GM23338 (cell line): Measurements from ENCODE around the gene ZNF474. TPM values are rescaled to one million over a fixed set of nuclear protein-coding genes. Genes with fewer than 3 reads are reported as not detected.

Experiments used
- ATAC-seq: fragments of 200-7000 bp; cut with Tn5 transposase; 3 replicates; pipeline ENCODE4 v1.9.1; 2020
- DNase-seq: peaks from one replicate; pipeline ENCODE4 v3.0.0-alpha.2; 2015; ENCODE audit warnings: low spot score
- H2AFZ ChIP-seq: fragments of 200-600 bp; sonication (generic); 2 replicates; pipeline ENCODE4 v1.8.0; 2016; ENCODE audit warnings: antibody characterized with exemption, mild to moderate bottlenecking, moderate library complexity
- H3F3A ChIP-seq: fragments of 200-600 bp; sonication (generic); replicated peaks from 2 replicates; pipeline ENCODE4 v1.8.0; 2017; ENCODE audit warnings: antibody characterized with exemption, mixed run types, low read depth
- H3K27ac ChIP-seq: fragments of 200-600 bp; sonication (generic); 2 replicates; pipeline ENCODE4 v1.6.1; 2016; ENCODE audit warnings: low read depth
- H3K27me3 ChIP-seq: fragments of 200-600 bp; sonication (generic); 2 replicates; pipeline ENCODE4 v1.8.0; 2016; ENCODE audit warnings: mild to moderate bottlenecking, mixed run types, moderate library complexity; ENCODE audit not compliant: insufficient read depth
- H3K36me3 ChIP-seq: fragments of 200-600 bp; sonication (generic); 2 replicates; pipeline ENCODE4 v1.8.0; 2016; ENCODE audit warnings: mild to moderate bottlenecking; ENCODE audit not compliant: insufficient read depth
- H3K4me1 ChIP-seq: fragments of 200-600 bp; sonication (generic); 2 replicates; pipeline ENCODE4 v1.8.0; 2016; ENCODE audit warnings: mild to moderate bottlenecking, moderate library complexity; ENCODE audit not compliant: insufficient read depth
- H3K4me2 ChIP-seq: fragments of 200-600 bp; sonication (generic); 2 replicates; pipeline ENCODE4 v1.7.1; 2017; ENCODE audit warnings: mixed run types
- H3K4me3 ChIP-seq: fragments of 200-600 bp; sonication (generic); 2 replicates; pipeline ENCODE4 v1.6.1; 2016; ENCODE audit warnings: mixed run types
- H3K79me2 ChIP-seq: fragments of 200-600 bp; sonication (generic); replicated peaks from 2 replicates; pipeline ENCODE4 v1.8.0; 2017; ENCODE audit warnings: mild to moderate bottlenecking; ENCODE audit not compliant: insufficient read depth
- H3K9me2 ChIP-seq: fragments of 200-600 bp; sonication (generic); 2 replicates; pipeline ENCODE4 v1.8.0; 2017; ENCODE audit not compliant: insufficient read depth
- H4K20me1 ChIP-seq: fragments of 200-600 bp; sonication (generic); replicated peaks from 2 replicates; pipeline ENCODE4 v1.8.0; 2017; ENCODE audit warnings: mild to moderate bottlenecking; ENCODE audit not compliant: insufficient read depth
- H3K27ac Mint-ChIP-seq: 2 replicates; pipeline ENCODE4 v1.8.0; 2020; ENCODE audit warnings: inconsistent platforms, mild to moderate bottlenecking, moderate library complexity, mixed read lengths
- H3K27me3 Mint-ChIP-seq: 3 replicates; pipeline ENCODE4 v1.8.0; 2022; ENCODE audit warnings: low read depth, mild to moderate bottlenecking, moderate library complexity, mixed read lengths, inconsistent platforms; ENCODE audit not compliant: insufficient read depth, poor library complexity
- H3K36me3 Mint-ChIP-seq: 3 replicates; pipeline ENCODE4 v1.8.0; 2021; ENCODE audit warnings: low read depth, mild to moderate bottlenecking, inconsistent platforms, moderate library complexity, mixed read lengths
- H3K4me1 Mint-ChIP-seq: 3 replicates; pipeline ENCODE4 v1.8.0; 2020; ENCODE audit warnings: mild to moderate bottlenecking, inconsistent platforms, mixed read lengths
- H3K4me3 Mint-ChIP-seq: 3 replicates; pipeline ENCODE4 v1.8.0; 2021; ENCODE audit warnings: moderate library complexity, mild to moderate bottlenecking, inconsistent platforms, mixed read lengths
- H3K9me3 Mint-ChIP-seq: 3 replicates; pipeline ENCODE4 v1.8.0; 2020; ENCODE audit warnings: moderate library complexity, mild to moderate bottlenecking, inconsistent platforms, mixed read lengths
- CREB1 ChIP-seq: fragments of 250-450 bp; sonication (Bioruptor Pico); IDR thresholded peaks from 2 replicates; pipeline ENCODE4 v1.5.0; 2020; ENCODE audit warnings: low read depth, mild to moderate bottlenecking, moderate library complexity
- CTCF ChIP-seq, 2 experiments: fragments of 200-600 bp in 1 of 2; sonication (generic) in 1 of 2; conservative IDR thresholded peaks; 2 replicates each; pipeline versions ENCODE4 v1.5.1 to v1.6.1; 2016 to 2017; ENCODE audit warnings: antibody characterized with exemption in 2 of 2, low read depth in 2 of 2, mild to moderate bottlenecking in 2 of 2, moderate library complexity in 1 of 2
- ETS1 ChIP-seq: IDR thresholded peaks from 2 replicates; pipeline ENCODE4 v1.6.1; 2016; ENCODE audit warnings: antibody characterized with exemption
- EZH2 ChIP-seq: fragments of 200-600 bp; sonication (generic); IDR thresholded peaks from one replicate; pipeline ENCODE4 v1.8.0; 2017; ENCODE audit warnings: antibody characterized with exemption, mild to moderate bottlenecking, low read depth; ENCODE audit not compliant: unreplicated experiment
- EZH2phosphoT487 ChIP-seq: fragments of 200-600 bp; sonication (generic); IDR thresholded peaks from one replicate; pipeline ENCODE4 v1.8.1; 2018; ENCODE audit warnings: antibody characterized with exemption; ENCODE audit not compliant: unreplicated experiment
- JUNB ChIP-seq: IDR thresholded peaks from one replicate; pipeline ENCODE4 v1.6.1; 2016; ENCODE audit warnings: antibody characterized with exemption; ENCODE audit not compliant: unreplicated experiment
- NANOG ChIP-seq: IDR thresholded peaks from 2 replicates; pipeline ENCODE4 v1.6.1; 2016; ENCODE audit warnings: antibody characterized with exemption, borderline replicate concordance
- POLR2AphosphoS5 ChIP-seq: IDR thresholded peaks from 2 replicates; pipeline ENCODE4 v1.6.1; 2016; ENCODE audit warnings: antibody characterized with exemption, low read depth
- REST ChIP-seq: IDR thresholded peaks from one replicate; pipeline ENCODE4 v1.6.1; 2018; ENCODE audit warnings: antibody characterized with exemption; ENCODE audit not compliant: unreplicated experiment
- STAT1 ChIP-seq: IDR thresholded peaks from one replicate; pipeline ENCODE4 v1.6.1; 2016; ENCODE audit warnings: antibody characterized with exemption; ENCODE audit not compliant: unreplicated experiment
- ZNF114 ChIP-seq: fragments of 250-450 bp; sonication (Bioruptor Pico); IDR thresholded peaks from 2 replicates; pipeline ENCODE4 v1.5.0; 2020; ENCODE audit warnings: mild to moderate bottlenecking, moderate library complexity
- ZNF331 ChIP-seq: fragments of 250-450 bp; sonication (Bioruptor Pico); IDR thresholded peaks from 2 replicates; pipeline ENCODE4 v1.5.0; 2020; ENCODE audit warnings: low read depth, mild to moderate bottlenecking, moderate library complexity
- ZNF462 ChIP-seq: fragments of 250-450 bp; sonication (Bioruptor Pico); IDR thresholded peaks from 2 replicates; pipeline ENCODE4 v1.5.0; 2020; ENCODE audit warnings: mild to moderate bottlenecking, moderate library complexity
- polyA plus RNA-seq: library from polyadenylated mRNA; unstranded; fragments of >200 nt; fragmentation: Nextera tagmentation; extraction: Ambion mirVana; gene quantifications from 2 replicates; pipeline ENCODE4 v1.2.1, GENCODE V29; 2016
- total RNA-seq: library from RNA; depleted of rRNA; stranded (reverse); fragments of >200 nt; shearing (Covaris generic); gene quantifications from 2 replicates; pipeline ENCODE4 v1.2.3, GENCODE V29; 2014

Gene ZNF474
- total and polyA plus RNA-seq, 2 experiments from 2014 or later: 0.59 TPM; not detected in 1

GRCh38 chr5:122085041-122085440, 44.3 kb upstream of the ZNF474 start:
- TF ChIP-seq ZNF331 (CRISPR knock-in tag): no peak
- TF ChIP-seq REST: no peak
- TF ChIP-seq ZNF462 (CRISPR knock-in tag): no peak
- TF ChIP-seq POLR2AphosphoS5: no peak
- no peak for TF ChIP-seq EZH2phosphoT487
- TF ChIP-seq NANOG: no peak
- TF ChIP-seq ETS1: no peak
- TF ChIP-seq ZNF114 (CRISPR knock-in tag): no peak
- no peak for TF ChIP-seq JUNB
- no peak for TF ChIP-seq STAT1
- no peak for TF ChIP-seq CREB1 (CRISPR knock-in tag)
- no peak for TF ChIP-seq CTCF (conservative IDR thresholded peaks at IDR 0.05; ENCODE audit: low read depth in 2 of 2)
- TF ChIP-seq EZH2: no peak
- no peak overlapping the region for H3K27ac ChIP-seq
- H3K27me3 Mint-ChIP-seq: peaks cover under 1% of the 10 kb centered on the region
- H3K9me3 Mint-ChIP-seq: no peaks in the 10 kb centered on the region
- no peaks in the 10 kb centered on the region for H3K9me2 ChIP-seq
- no peak overlapping the region for H2AFZ ChIP-seq
- H3K79me2 ChIP-seq: no peaks in the 10 kb centered on the region
- peaks cover 19% of the 10 kb centered on the region; the same call in 2 of the 3 replicates for H3K4me1 Mint-ChIP-seq
- H3K27me3 ChIP-seq: no peaks in the 10 kb centered on the region
- no peaks in the 10 kb centered on the region for H3K36me3 Mint-ChIP-seq
- no peak overlapping the region for H3K4me3 ChIP-seq
- no peaks in the 10 kb centered on the region for H4K20me1 ChIP-seq
- no peaks in the 10 kb centered on the region for H3K36me3 ChIP-seq
- no peak for DNase-seq
- no peak overlapping the region for H3K4me3 Mint-ChIP-seq
- ATAC-seq: no peak
- H3F3A ChIP-seq: no peaks in the 10 kb centered on the region
- peaks cover 18% of the 10 kb centered on the region for H3K4me1 ChIP-seq
- H3K4me2 ChIP-seq: no peak overlapping the region
- H3K27ac Mint-ChIP-seq: no peak overlapping the region
